Sigmoid colon (tissue), 7 donors: ENCODE measurements around the gene CCDC85C. TPM values are rescaled to one million over a fixed set of nuclear protein-coding genes. Genes with fewer than 3 reads are reported as not detected.

ENCODE experiments used
- DNase-seq: peaks from one replicate; pipeline ENCODE4 v3.0.0-alpha.2; 2019
- H3K27ac ChIP-seq, 4 donors: fragments of 200-600 bp; sonication (generic); one replicate each; pipeline ENCODE4 v1.5.1; 2016 to 2019; ENCODE audit warnings: mild to moderate bottlenecking in 1 of 4
- H3K27me3 ChIP-seq, 3 donors: fragments of 200-600 bp; sonication (generic); one replicate each; pipeline ENCODE4 v1.5.1; 2019; ENCODE audit warnings: mild to moderate bottlenecking in 1 of 3
- H3K36me3 ChIP-seq, 4 donors: fragments of 200-600 bp; sonication (generic); one replicate each; pipeline ENCODE4 v1.5.1; 2016 to 2019
- H3K4me1 ChIP-seq, 4 donors: fragments of 200-600 bp; sonication (generic); one replicate each; pipeline ENCODE4 v1.5.1; 2017 to 2019
- H3K4me3 ChIP-seq, 4 donors: fragments of 200-600 bp; sonication (generic); one replicate each; pipeline ENCODE4 v1.5.1; 2017 to 2019; ENCODE audit warnings: mild to moderate bottlenecking in 2 of 4, moderate library complexity in 1 of 4
- H3K9me3 ChIP-seq, 4 donors: fragments of 200-600 bp in 3 of 4; sonication (generic) in 3 of 4; one replicate each; pipeline versions ENCODE4 v1.5.1 to v1.6.1; 2013 to 2019
- CTCF ChIP-seq, 4 experiments: fragments of 450-650 bp in 3 of 4; fragments of 200-600 bp in 1 of 4; IDR thresholded peaks; one replicate each; pipeline ENCODE4 v1.5.1; 2016 to 2019; ENCODE audit warnings: antibody characterized with exemption in 4 of 4, mild to moderate bottlenecking in 3 of 4, moderate library complexity in 2 of 4
- EP300 ChIP-seq, 4 donors: sonication (generic); formaldehyde crosslinking; IDR thresholded peaks; one replicate each; pipeline ENCODE4 v1.6.1; 2017; ENCODE audit warnings: antibody characterized with exemption in 4 of 4
- POLR2A ChIP-seq, 2 donors: fragments of 450-650 bp; IDR thresholded peaks; one replicate each; pipeline ENCODE4 v1.6.1; 2016; ENCODE audit warnings: antibody characterized with exemption in 2 of 2, mild to moderate bottlenecking in 2 of 2, moderate library complexity in 2 of 2
- POLR2AphosphoS5 ChIP-seq, 4 donors: sonication (generic); formaldehyde crosslinking; IDR thresholded peaks; one replicate each; pipeline ENCODE4 v1.6.1; 2017; ENCODE audit warnings: antibody characterized with exemption in 4 of 4
- WGBS, 2 donors: extraction: QIAGEN DNeasy Blood & Tissue Kit; methylation state at CpG; one replicate each; pipeline ENCODE4 v1.1.7; 2013; 5-methylcytosine and 5-hydroxymethylcytosine counted together
- intact Hi-C: fragments of 100-400 bp; cut with DNase I; formaldehyde crosslinking; loops from one replicate; pipeline ENCODE4 v1.15.1; 2023
- polyA plus RNA-seq, 3 donors: library from polyadenylated mRNA; stranded (reverse); fragments of 200-250 nt; gene quantifications; one replicate each; pipeline ENCODE4 v1.2.3, GENCODE V29; 2013
- total RNA-seq, 4 donors: library from RNA; depleted of rRNA; stranded (reverse); fragments of >200 nt; gene quantifications; one replicate each; pipeline ENCODE4 v1.1.0, GENCODE V29; 2016
- donor health status: healthy with polysubstance abuse.
- donor health status: Bipolar disorder and iron deficiency.
- donor health status: healthy.

CCDC85C gene
- total and polyA plus RNA-seq, 7 donors, result 11.4 to 79.0 (median 28.1) TPM

DNA sequence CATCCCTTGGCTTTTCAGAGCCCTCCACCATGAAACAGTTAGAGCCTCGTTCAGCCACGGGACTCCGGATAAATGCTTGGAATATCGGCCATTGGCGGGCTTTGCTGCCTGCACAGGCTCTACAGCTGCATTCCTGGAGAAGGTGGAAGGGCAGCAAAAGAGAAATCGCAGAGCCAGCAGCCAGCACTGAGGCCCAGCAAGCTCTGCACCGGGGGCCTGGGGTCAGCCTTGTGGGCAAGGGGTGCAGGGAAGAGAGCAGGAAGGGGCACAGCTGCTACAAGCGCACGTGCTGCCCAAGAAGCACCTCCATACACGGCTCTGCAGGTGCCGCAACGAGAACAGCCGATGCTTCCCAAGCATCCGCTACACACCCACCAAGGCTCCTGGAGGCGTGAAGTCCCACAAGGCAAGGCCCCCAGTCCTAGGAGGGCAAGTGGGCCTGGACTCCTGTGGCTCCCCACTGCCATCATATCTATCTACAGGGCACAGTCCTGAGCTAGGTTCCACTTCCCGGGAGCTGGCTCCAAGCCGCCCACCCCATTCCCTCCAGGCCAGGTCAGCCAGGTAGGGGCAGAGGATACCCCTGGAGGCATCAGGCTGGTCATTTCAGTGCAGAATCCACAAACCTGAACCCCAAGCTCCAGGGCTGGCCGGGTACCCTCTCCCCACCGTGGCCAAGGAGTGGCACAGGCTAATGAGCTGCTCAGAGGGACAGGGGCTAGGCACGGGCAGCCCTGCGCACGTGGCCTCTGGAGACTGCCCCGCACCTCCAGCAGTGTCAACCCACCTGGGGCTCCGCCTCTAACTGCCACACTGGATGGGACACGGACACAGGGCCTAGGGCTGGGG is 82.6 kb downstream of the CCDC85C start:
- H3K36me3 ChIP-seq, result no peaks in the 10 kb centered on the region
- peak; percentile 64 for DNase-seq
- peaks cover 0 to 72% (median 69%) of the 10 kb centered on the region in 4 donors for H3K4me1 ChIP-seq
- TF ChIP-seq EP300 (IDR thresholded peaks at IDR 0.05) (no peak), CTCF (IDR thresholded peaks at IDR 0.05) (no peak), POLR2AphosphoS5 (IDR thresholded peaks at IDR 0.05) (no peak), POLR2A (IDR thresholded peaks at IDR 0.05) (no peak)
- no peaks in the 10 kb centered on the region for H3K27me3 ChIP-seq
- 93 to 95% methylated on average over 25 of the region's 25 CpGs for WGBS, 2 donors
- no peaks in the 10 kb centered on the region for H3K9me3 ChIP-seq
- intact Hi-C loops, result loop anchor here (5.0 kb wide), 1 partner anchor 41 kb away; no protein-coding TSS in a partner anchor
- no peak overlapping the region for H3K4me3 ChIP-seq
- peak overlapping the region; percentile 82 to 90 (median 84) for H3K27ac ChIP-seq

DNA sequence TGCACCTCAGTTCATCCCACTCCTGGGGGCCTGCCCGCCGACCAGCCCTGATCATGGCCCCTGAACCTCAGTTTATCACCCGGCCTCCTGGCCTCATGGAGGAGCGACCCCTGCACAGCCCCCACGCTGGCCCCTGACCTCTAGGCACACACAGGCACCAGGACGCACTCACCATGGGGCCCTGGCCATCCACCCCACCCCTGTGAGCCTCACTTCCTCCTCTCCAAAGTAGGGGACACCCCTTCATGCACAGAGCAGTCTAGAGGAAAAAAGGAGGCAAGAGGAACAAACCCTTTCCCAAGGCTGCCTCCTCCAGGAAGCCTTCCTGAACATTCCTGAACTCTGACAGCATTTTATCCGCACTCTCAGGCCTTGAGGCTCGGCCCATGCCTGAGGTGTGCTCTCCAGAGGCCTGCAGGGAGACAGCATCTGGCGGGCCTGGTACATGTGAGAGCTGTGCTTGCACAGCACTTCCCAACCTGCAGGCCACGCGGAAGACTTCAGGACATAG is 83.4 kb downstream of the CCDC85C start:
- 91 to 94% methylated on average over 11 of the region's 11 CpGs for WGBS, 2 donors
- peak; percentile 56 for DNase-seq
- H3K4me1 ChIP-seq, result peaks cover 0 to 66% (median 64%) of the 10 kb centered on the region in 4 donors
- peak overlapping the region in 3 of 4 donors; percentile 82 to 90 (median 85) for H3K27ac ChIP-seq
- intact Hi-C loops, result loop anchor here (5.0 kb wide), 1 partner anchor 42 kb away; no protein-coding TSS in a partner anchor
- peaks cover 0 to 2% (median under 1%) of the 10 kb centered on the region in 4 donors for H3K36me3 ChIP-seq
- H3K4me3 ChIP-seq, result no peak overlapping the region
- H3K9me3 ChIP-seq, result no peaks in the 10 kb centered on the region
- H3K27me3 ChIP-seq, result no peaks in the 10 kb centered on the region
- TF ChIP-seq EP300 (IDR thresholded peaks at IDR 0.05), result no peak
- no peak for TF ChIP-seq POLR2AphosphoS5 (IDR thresholded peaks at IDR 0.05)
- no peak for TF ChIP-seq POLR2A (IDR thresholded peaks at IDR 0.05)
- TF ChIP-seq CTCF (IDR thresholded peaks at IDR 0.05), result no peak

DNA sequence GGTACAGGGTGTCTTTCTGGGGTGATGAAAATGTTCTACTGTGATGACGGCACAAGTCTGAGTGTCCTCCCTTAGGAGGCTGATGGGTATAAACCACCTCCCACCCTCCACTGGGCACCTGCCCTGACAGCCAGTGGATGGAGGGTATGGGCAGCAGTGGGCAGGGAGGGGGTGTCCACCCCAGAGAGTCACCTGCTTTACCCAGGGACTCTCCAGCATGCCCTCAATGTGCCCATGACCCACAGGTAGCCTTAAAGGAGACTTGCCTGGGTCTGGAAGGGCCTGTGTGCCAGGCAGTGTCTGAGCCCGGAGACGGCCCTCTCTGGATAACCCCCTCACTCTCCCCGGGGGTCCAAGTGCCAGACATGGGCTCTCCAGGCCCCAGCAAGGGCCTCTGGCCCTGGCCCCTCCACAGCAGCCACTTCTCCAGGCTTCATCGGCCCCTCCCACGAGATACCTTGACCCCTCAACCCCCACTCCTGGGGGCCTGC is 84.0 kb downstream of the CCDC85C start:
- peak overlapping the region in 3 of 4 donors; percentile 82 to 90 (median 85) for H3K27ac ChIP-seq
- H3K36me3 ChIP-seq, result peaks cover 0 to 9% (median 4%) of the 10 kb centered on the region in 4 donors
- 89 to 91% methylated on average over 6 of the region's 6 CpGs for WGBS, 2 donors
- no peak overlapping the region for H3K4me3 ChIP-seq
- intact Hi-C loops, result loop anchor here (5.0 kb wide), 1 partner anchor 42 kb away; no protein-coding TSS in a partner anchor
- TF ChIP-seq CTCF (IDR thresholded peaks at IDR 0.05) (no peak), POLR2A (IDR thresholded peaks at IDR 0.05) (no peak), POLR2AphosphoS5 (IDR thresholded peaks at IDR 0.05) (no peak), EP300 (IDR thresholded peaks at IDR 0.05) (no peak)
- no peaks in the 10 kb centered on the region for H3K9me3 ChIP-seq
- H3K4me1 ChIP-seq, result peaks cover 0 to 60% (median 57%) of the 10 kb centered on the region in 4 donors
- DNase-seq, result peak; percentile 63
- H3K27me3 ChIP-seq, result no peaks in the 10 kb centered on the region

DNA sequence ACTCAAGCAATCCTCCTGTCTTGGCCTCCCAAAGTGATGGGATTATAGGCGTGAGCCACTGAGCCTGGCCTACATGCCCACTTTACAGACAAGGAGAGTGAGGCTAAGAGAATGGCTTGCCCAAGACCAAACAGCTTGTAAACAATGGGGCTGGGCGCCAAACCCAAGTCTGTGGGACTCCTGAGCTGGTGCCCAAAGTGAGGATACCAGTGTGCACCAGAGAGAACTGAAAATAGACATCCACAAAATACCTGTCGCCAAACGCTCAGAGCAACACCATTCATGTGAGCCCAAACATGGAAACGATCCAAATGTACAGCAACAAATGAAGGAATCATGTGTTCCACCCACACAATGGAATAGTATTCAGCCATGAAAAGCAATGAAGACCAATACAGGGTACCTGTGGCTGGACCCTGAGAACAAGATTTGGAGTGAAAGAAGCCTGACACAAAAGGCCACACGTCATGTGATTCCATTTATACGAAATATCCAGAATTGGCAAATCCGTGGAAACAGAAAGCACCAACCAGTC is 84.6 kb downstream of the CCDC85C start:
- intact Hi-C loops, result no loop called here
- H3K9me3 ChIP-seq, result no peaks in the 10 kb centered on the region

More for the DNA sequence above, 84.6 kb downstream of the CCDC85C start:
- no peak for TF ChIP-seq EP300 (IDR thresholded peaks at IDR 0.05)
- no peak for TF ChIP-seq POLR2A (IDR thresholded peaks at IDR 0.05)
- no peak for TF ChIP-seq POLR2AphosphoS5 (IDR thresholded peaks at IDR 0.05)
- TF ChIP-seq CTCF (IDR thresholded peaks at IDR 0.05), result no peak
- no peak for DNase-seq
- Histone ChIP-seq H3K27ac (peak overlapping the region in 3 of 4 donors; percentile 82 to 90 (median 85)), H3K4me1 (peaks cover 0 to 54% (median 52%) of the 10 kb centered on the region in 4 donors), H3K27me3 (no peaks in the 10 kb centered on the region), H3K36me3 (peaks cover 2 to 14% (median 9%) of the 10 kb centered on the region in 4 donors), H3K4me3 (no peak overlapping the region)
- 93 to 94% methylated on average over 8 of the region's 8 CpGs for WGBS, 2 donors
